ENCODE results near the gene RBM4B.

Gene RBM4B

DNA sequence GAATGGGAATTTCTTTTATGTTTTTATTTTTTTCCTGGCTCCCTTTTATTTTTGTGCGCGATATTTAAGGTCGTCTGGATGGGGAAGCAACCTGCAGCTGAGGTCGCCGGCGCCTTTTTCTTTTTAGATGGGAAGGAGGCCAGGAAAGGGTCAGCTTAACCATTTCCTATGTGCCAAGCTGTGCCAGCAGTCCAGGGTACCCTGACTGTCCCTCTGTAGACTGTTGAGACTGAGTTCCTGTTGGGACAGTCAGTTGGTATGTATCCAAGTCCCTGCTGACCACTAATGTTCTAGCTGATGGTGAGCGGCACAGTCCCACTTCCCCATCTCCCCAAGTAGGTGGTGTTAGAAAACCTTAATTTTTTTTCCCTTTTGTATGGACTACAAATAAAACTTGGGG lies 50.8 kb downstream of the RBM4B start:
- Histone ChIP-seq H3K9me3 (ENCODE audit: insufficient read depth, low read length) (no peaks in the 10 kb centered on the region), H3K27me3 (ENCODE audit: insufficient read depth, insufficient read length) (no peaks in the 10 kb centered on the region), H3K9ac (ENCODE audit: insufficient read length, low read depth) (no peak overlapping the region), H3K4me3 (ENCODE audit: insufficient read length, low read depth) (no peak overlapping the region), H3K36me3 (ENCODE audit: insufficient read depth, insufficient read length, low read length) (peaks cover 95% of the 10 kb centered on the region), H3K4me1 (ENCODE audit: insufficient read depth, insufficient read length) (peaks cover 4% of the 10 kb centered on the region)
- DNase-seq (ENCODE audit: low read depth, low spot score): no peak
- TF ChIP-seq SUZ12 (IDR thresholded peaks at IDR 0.05; ENCODE audit: extremely low read depth, insufficient read depth, insufficient read length) (no peak), ZNF274 (IDR thresholded peaks at IDR 0.05; ENCODE audit: low read depth, low read length) (no peak), YY1 (IDR thresholded peaks at IDR 0.05; ENCODE audit: insufficient read depth, insufficient read length) (no peak)

DNA sequence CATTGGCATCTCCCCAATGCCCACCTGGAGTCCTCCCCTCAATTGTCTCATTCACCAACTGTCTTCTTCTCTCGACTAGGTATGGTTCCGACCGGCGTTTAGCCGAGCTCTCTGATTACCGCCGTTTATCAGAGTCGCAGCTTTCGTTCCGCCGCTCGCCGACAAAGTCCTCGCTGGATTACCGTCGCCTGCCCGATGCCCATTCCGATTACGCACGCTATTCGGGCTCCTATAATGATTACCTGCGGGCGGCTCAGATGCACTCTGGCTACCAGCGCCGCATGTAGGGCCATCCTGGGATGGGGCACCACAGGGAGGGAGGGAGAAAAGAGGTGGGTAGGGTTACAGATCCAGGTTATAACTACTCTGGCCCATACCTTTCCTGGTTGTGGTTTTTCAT lies 51.3 kb downstream of the RBM4B start:
- H3K9ac ChIP-seq (ENCODE audit: insufficient read length, low read depth): no peak overlapping the region
- TF ChIP-seq ZNF274 (IDR thresholded peaks at IDR 0.05; ENCODE audit: low read depth, low read length) (no peak), YY1 (IDR thresholded peaks at IDR 0.05; ENCODE audit: insufficient read depth, insufficient read length) (no peak), SUZ12 (IDR thresholded peaks at IDR 0.05; ENCODE audit: extremely low read depth, insufficient read depth, insufficient read length) (no peak)
- H3K4me3 ChIP-seq (ENCODE audit: insufficient read length, low read depth): no peak overlapping the region
- peaks cover 4% of the 10 kb centered on the region for H3K4me1 ChIP-seq (ENCODE audit: insufficient read depth, insufficient read length)
- no peak for DNase-seq (ENCODE audit: low read depth, low spot score)
- no peaks in the 10 kb centered on the region for H3K9me3 ChIP-seq (ENCODE audit: insufficient read depth, low read length)
- H3K27me3 ChIP-seq (ENCODE audit: insufficient read depth, insufficient read length): no peaks in the 10 kb centered on the region
- H3K36me3 ChIP-seq (ENCODE audit: insufficient read depth, insufficient read length, low read length): peaks cover 96% of the 10 kb centered on the region

DNA sequence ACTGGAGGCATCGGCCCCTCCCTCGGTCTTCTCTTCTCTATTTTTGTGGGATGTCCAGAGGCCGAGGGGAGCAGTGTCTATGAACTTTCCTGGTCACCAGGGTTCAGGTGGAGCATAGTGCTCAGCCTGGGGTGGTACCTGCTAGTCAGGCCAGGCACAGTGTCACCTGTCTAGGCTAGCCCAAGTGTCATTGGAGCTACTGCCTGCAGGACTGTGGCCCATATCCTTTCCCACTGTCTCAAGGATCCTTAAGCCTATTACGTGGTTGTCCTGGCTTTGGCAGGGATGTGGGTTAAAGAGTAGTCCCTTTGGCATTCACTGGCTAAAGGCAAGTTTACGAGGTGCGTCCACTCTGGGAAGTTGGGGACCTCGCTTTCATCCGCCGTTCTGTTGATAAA lies 51.9 kb downstream of the RBM4B start:
- H3K27me3 ChIP-seq (ENCODE audit: insufficient read depth, insufficient read length): no peaks in the 10 kb centered on the region
- H3K9me3 ChIP-seq (ENCODE audit: insufficient read depth, low read length): no peaks in the 10 kb centered on the region
- peaks cover 99% of the 10 kb centered on the region for H3K36me3 ChIP-seq (ENCODE audit: insufficient read depth, insufficient read length, low read length)
- no peak overlapping the region for H3K4me3 ChIP-seq (ENCODE audit: insufficient read length, low read depth)
- DNase-seq (ENCODE audit: low read depth, low spot score): no peak
- H3K9ac ChIP-seq (ENCODE audit: insufficient read length, low read depth): no peak overlapping the region
- H3K4me1 ChIP-seq (ENCODE audit: insufficient read depth, insufficient read length): peaks cover 4% of the 10 kb centered on the region
- TF ChIP-seq ZNF274 (IDR thresholded peaks at IDR 0.05; ENCODE audit: low read depth, low read length) (no peak), YY1 (IDR thresholded peaks at IDR 0.05; ENCODE audit: insufficient read depth, insufficient read length) (no peak), SUZ12 (IDR thresholded peaks at IDR 0.05; ENCODE audit: extremely low read depth, insufficient read depth, insufficient read length) (no peak)

DNA sequence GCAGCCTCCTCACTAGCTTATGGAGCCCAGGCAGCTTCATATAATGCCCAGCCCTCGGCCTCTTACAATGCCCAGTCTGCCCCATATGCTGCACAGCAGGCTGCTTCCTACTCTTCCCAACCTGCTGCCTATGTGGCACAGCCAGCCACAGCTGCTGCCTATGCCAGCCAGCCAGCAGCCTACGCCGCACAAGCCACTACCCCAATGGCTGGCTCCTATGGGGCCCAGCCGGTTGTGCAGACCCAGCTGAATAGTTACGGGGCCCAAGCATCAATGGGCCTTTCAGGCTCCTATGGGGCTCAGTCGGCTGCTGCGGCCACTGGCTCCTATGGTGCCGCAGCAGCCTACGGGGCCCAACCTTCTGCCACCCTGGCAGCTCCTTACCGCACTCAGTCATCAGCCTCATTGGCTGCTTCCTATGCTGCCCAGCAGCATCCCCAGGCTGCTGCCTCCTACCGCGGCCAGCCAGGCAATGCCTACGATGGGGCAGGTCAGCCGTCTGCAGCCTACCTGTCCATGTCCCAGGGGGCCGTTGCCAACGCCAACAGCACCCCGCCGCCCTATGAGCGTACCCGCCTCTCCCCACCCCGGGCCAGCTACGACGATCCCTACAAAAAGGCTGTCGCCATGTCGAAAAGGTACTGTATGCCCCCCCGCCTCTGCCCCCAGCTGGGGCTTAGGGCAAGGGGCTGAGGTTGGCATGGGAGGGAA lies 52.5 kb downstream of the RBM4B start:
- Histone ChIP-seq H3K9ac (ENCODE audit: insufficient read length, low read depth) (no peak overlapping the region), H3K4me1 (ENCODE audit: insufficient read depth, insufficient read length) (peaks cover 6% of the 10 kb centered on the region), H3K27me3 (ENCODE audit: insufficient read depth, insufficient read length) (no peaks in the 10 kb centered on the region), H3K36me3 (ENCODE audit: insufficient read depth, insufficient read length, low read length) (peaks cover 98% of the 10 kb centered on the region), H3K4me3 (ENCODE audit: insufficient read length, low read depth) (no peak overlapping the region), H3K9me3 (ENCODE audit: insufficient read depth, low read length) (no peaks in the 10 kb centered on the region)
- TF ChIP-seq ZNF274 (IDR thresholded peaks at IDR 0.05; ENCODE audit: low read depth, low read length) (no peak), YY1 (IDR thresholded peaks at IDR 0.05; ENCODE audit: insufficient read depth, insufficient read length) (no peak), SUZ12 (IDR thresholded peaks at IDR 0.05; ENCODE audit: extremely low read depth, insufficient read depth, insufficient read length) (no peak)
- DNase-seq (ENCODE audit: low read depth, low spot score): no peak

DNA sequence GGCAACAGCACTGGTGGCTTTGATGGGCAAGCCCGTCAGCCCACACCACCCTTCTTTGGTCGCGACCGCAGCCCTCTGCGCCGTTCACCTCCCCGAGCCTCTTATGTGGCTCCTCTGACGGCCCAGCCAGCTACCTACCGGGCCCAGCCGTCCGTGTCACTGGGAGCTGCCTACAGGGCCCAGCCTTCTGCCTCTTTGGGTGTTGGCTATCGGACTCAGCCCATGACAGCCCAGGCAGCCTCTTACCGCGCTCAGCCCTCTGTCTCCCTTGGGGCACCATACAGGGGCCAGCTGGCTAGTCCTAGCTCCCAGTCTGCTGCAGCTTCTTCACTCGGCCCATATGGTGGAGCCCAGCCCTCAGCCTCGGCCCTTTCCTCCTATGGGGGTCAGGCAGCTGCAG lies 53.2 kb downstream of the RBM4B start:
- Histone ChIP-seq H3K4me3 (ENCODE audit: insufficient read length, low read depth) (no peak overlapping the region), H3K4me1 (ENCODE audit: insufficient read depth, insufficient read length) (peaks cover 6% of the 10 kb centered on the region), H3K36me3 (ENCODE audit: insufficient read depth, insufficient read length, low read length) (peaks cover 96% of the 10 kb centered on the region), H3K27me3 (ENCODE audit: insufficient read depth, insufficient read length) (no peaks in the 10 kb centered on the region), H3K9me3 (ENCODE audit: insufficient read depth, low read length) (no peaks in the 10 kb centered on the region), H3K9ac (ENCODE audit: insufficient read length, low read depth) (no peak overlapping the region)
- no peak for DNase-seq (ENCODE audit: low read depth, low spot score)
- TF ChIP-seq SUZ12 (IDR thresholded peaks at IDR 0.05; ENCODE audit: extremely low read depth, insufficient read depth, insufficient read length) (no peak), ZNF274 (IDR thresholded peaks at IDR 0.05; ENCODE audit: low read depth, low read length) (no peak), YY1 (IDR thresholded peaks at IDR 0.05; ENCODE audit: insufficient read depth, insufficient read length) (no peak)

DNA sequence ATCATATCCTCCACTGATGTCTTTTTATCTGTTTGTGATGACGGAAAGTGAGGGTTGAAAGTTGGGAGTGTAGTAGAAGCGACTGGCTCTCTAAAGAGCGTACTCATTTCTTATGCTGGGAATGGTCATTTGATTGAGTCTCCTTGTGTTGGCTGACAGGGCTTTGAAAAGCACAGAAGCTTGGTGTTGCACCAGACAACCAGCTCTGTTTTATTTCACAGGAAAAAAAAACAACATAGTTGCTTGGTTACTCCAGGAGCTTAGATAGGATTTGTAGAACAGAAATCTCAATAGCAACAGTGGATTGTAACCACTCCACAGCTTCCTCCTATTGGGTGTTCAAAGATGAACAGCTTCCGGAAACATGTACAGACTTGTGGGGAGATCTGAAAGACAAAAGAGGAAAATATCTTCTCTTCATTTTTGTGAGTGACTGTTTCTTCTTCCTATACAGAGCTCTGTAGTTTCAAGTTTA lies 58.6 kb downstream of the RBM4B start:
- H3K4me1 ChIP-seq (ENCODE audit: insufficient read depth, insufficient read length): peaks cover 3% of the 10 kb centered on the region
- H3K9ac ChIP-seq (ENCODE audit: insufficient read length, low read depth): no peak overlapping the region
- H3K36me3 ChIP-seq (ENCODE audit: insufficient read depth, insufficient read length, low read length): peaks cover 68% of the 10 kb centered on the region
- DNase-seq (ENCODE audit: low read depth, low spot score): no peak
- no peak for TF ChIP-seq SUZ12 (IDR thresholded peaks at IDR 0.05; ENCODE audit: extremely low read depth, insufficient read depth, insufficient read length)
- TF ChIP-seq ZNF274 (IDR thresholded peaks at IDR 0.05; ENCODE audit: low read depth, low read length): no peak
- TF ChIP-seq YY1 (IDR thresholded peaks at IDR 0.05; ENCODE audit: insufficient read depth, insufficient read length): no peak
- H3K9me3 ChIP-seq (ENCODE audit: insufficient read depth, low read length): no peaks in the 10 kb centered on the region
- peak overlapping the region; percentile 98 for H3K4me3 ChIP-seq (ENCODE audit: insufficient read length, low read depth)
- no peaks in the 10 kb centered on the region for H3K27me3 ChIP-seq (ENCODE audit: insufficient read depth, insufficient read length)

DNA sequence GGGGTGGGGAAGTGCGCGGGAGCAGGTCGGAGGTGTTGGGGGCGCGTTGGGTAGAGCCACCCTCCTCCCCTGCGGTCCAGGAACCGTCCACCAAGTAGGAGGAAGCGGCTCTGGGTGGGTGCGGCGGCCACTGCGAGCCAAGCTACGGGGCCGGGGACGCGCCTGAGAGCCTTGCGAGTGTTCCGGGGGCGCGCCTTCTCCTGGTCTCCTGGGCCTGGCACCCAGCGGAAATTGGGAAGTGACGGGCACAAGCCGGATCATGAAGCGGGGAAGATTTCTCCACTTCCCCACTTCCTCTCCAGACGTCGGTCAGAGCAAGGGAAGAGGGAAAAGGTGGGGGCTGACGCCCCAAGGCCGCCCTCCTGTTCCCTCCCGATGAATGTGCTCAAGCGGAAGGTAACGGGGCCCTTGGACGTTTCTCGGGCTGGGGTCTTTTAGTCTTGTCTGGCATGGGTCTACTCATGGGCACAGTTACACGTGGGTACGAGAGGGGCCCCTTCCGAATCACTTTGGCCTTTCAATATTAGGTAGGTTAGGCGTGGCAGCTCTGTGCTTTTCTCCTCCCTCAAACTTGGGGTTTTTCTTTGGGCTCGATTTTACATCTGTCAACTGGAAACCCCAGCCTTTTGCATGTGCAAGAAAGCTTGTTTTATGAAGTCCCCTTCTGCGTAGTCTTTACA lies 60.4 kb downstream of the RBM4B start:
- peaks cover 3% of the 10 kb centered on the region for H3K4me1 ChIP-seq (ENCODE audit: insufficient read depth, insufficient read length)

More for the DNA sequence above, 60.4 kb downstream of the RBM4B start:
- no peaks in the 10 kb centered on the region for H3K9me3 ChIP-seq (ENCODE audit: insufficient read depth, low read length)
- no peak for TF ChIP-seq YY1 (IDR thresholded peaks at IDR 0.05; ENCODE audit: insufficient read depth, insufficient read length)
- TF ChIP-seq SUZ12 (IDR thresholded peaks at IDR 0.05; ENCODE audit: extremely low read depth, insufficient read depth, insufficient read length): no peak
- TF ChIP-seq ZNF274 (IDR thresholded peaks at IDR 0.05; ENCODE audit: low read depth, low read length): no peak
- H3K27me3 ChIP-seq (ENCODE audit: insufficient read depth, insufficient read length): no peaks in the 10 kb centered on the region
- peak overlapping the region; percentile 100 for H3K9ac ChIP-seq (ENCODE audit: insufficient read length, low read depth)
- no peak for DNase-seq (ENCODE audit: low read depth, low spot score)
- H3K4me3 ChIP-seq (ENCODE audit: insufficient read length, low read depth): peak overlapping the region; percentile 98
- H3K36me3 ChIP-seq (ENCODE audit: insufficient read depth, insufficient read length, low read length): peaks cover 49% of the 10 kb centered on the region
